GM19035 (cell line): ENCODE measurements around the gene ENTREP3.

Experiments used
- ATAC-seq: cut with Tn5 transposase; IDR thresholded peaks from one replicate; pipeline ENCODE4 v1.9.1; 2021; ENCODE audit not compliant: unreplicated experiment

ENTREP3 gene

DNA sequence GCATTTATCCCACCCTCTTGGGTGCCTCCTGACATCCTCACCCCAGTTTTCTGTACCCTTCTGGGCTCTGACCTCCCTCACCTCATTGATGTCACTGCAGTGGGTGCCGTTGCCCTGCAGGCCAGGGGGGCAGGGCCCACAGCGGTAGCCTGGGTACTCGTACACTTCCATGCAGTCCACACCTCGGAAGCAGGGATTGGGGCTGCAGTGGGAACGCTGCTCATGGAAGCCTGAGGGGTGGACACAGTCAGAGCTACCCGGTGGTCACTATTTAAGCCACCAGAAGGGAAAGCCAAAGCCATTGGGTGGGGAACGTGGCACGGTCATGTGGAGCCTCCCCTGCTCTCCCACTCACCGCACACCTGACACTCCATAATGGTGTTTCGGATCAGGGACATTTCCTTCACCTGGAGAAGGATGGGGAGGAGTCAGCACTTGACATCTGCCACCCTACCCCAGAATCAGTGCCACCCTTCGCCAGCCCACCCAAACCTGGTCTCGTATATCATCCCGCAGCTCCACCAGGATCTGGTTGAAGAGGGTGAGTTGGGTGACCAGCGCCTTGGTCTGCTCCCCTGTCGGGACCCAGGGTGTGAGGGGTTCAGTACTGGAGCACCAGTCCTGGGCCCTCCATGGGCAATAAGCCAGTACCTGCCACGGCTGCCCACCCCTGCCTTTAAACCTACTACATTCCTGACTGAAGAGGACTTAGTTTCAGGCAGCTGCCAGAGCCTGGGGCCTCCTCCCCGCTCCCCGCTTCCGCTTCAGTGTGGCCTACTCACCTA is 52.4 kb downstream of the ENTREP3 start:
- ATAC-seq = no peak

- no peak for ATAC-seq
Measured at GRCh38 chr1:155202198-155202597, 53.1 kb downstream of the ENTREP3 start.

DNA sequence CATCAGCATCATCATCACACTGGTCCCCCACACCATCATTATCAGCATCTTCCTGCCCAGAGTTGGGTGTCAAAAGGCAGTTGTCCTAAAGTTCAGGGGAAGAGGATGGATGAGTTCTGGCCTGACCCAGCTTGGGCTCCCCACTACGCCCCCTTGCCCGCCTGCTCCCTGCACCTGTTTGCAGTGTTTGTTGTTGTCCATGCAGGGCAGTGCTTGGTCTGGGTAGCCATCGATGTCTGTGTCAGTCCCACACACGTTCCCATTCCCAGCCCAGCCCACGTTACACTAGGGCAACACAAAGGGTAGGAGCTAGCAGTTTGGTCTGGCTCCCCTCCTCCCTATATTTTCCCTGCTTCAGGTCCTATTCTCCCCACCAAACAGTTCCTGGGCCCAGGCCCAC is 54.4 kb downstream of the ENTREP3 start:
- ATAC-seq = no peak

- ATAC-seq = no peak
Measured at GRCh38 chr1:155199792-155200191, 55.5 kb downstream of the ENTREP3 start.

- no peak for ATAC-seq
Measured at GRCh38 chr1:155198547-155198906, 56.8 kb downstream of the ENTREP3 start.

GRCh38 chr1:155197901-155198546 is 57.3 kb downstream of the ENTREP3 start:
- ATAC-seq = no peak
